IPS DF 19.7 (cell line): Measurements from ENCODE around the gene TCF4.

Experiments used
- DNase-seq: peaks from one replicate; pipeline ENCODE4 v3.0.0-alpha.2; 2013; ENCODE audit warnings: low read depth, low spot score

Gene TCF4

DNA sequence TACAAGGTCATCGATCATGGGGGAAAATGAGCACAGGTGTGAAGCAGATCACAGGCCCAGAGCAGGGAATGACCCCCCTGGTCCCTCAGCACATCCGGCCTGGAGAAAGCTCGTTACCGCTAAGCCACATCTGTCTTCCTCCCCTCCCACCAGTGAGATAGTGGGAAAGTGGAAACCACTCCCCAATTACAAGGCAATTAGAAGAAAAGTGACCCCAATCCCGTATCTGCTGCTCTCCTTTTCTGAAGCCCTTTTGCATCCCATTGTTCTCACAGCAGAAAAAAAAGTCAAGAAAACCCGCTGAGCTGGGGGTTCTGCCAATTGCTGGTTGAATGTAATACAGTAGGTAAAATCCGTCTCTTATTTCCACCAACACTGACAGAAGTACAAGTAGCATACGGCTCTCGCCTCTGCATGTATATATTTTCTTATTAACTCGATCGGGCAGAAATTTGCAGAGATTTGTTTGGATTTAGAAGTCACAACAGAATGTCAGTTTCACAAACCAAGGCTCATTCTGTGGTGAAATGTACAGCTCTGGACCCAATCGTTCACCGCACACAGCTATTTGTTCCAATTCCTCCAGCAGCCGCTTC is 287.0 kb downstream of the TCF4 start:
- DNase-seq = no peak

DNA sequence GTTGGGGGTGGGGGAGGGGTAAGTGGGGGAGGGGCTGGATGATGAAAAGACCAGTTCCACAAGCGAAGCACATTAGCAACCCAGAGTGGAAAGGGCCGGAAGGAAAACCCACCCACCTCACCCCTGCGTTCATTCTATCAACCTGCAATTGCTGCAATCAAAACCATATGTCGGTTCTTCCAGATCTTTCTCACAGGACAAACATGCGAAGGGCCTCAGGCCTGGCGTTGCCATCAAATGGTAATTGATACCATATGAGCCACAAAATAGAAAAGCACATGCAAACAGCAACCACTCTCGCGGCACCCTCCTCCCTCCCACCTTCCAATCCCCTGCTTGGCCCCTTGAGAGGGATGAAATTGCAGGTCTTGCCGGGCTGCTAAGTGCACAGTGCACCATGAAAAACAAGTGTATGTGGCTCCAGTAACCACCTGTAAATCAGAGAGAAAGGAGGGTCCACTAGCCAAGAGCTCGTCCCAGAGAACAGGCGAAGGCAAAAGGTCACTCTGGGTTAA is 287.5 kb downstream of the TCF4 start:
- no peak for DNase-seq

DNA sequence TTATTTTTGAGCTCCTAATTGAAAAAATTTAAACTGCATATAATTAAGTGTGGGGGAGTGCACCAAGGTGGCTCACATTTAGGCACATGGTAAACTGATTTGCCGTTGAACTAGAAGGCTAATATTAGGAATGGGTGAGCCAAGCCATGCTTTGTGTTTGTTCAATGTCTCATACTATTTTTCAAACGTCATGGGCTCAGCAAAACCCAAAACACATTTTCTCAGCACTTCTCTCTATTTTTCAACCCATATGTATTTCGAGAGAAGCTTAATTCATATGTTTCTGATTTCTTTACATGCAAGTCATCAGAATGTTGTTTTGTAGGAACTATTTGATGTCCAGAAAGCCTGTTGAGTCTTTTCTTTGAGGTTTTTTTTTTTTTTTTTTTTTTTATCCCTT is 291.2 kb downstream of the TCF4 start:
- no peak for DNase-seq

DNA sequence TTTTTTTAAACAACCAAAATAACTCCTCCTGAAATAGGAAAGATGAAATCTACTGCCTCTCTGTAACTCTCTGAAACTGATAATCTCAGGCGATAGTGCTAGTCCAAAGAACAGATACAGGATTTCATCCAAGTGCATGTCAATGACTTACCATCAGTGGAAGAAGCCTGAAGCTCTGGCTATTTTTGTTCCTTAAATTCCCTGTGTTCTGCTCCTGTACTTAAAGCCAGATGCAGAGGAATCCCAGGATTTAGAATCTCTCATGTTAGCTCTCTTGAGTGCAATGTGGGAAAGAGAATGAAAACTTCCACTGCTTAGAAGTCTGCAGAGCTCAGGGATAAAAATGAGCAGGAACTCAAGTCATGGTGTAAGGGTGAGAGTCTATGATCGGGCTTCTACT is 291.9 kb downstream of the TCF4 start:
- DNase-seq = no peak

DNA sequence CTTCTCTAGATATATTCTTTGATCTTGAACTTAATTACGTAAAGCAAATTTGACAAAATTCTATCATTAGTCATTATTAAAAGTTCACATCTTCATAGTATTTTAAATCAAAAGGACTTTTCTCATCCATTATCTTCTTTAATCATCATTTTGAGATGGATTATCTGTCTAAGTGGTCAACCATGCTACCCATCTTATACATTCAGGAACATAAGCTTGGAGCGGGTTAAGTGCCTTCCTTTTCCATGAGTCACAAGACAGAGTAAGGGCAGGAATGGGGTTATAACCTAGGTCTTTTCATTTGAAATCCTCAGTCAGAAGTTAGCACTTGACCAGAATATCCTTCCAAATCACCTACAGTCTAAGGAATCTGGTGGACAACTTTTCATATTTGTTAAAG is 297.1 kb downstream of the TCF4 start:
- no peak for DNase-seq

DNA sequence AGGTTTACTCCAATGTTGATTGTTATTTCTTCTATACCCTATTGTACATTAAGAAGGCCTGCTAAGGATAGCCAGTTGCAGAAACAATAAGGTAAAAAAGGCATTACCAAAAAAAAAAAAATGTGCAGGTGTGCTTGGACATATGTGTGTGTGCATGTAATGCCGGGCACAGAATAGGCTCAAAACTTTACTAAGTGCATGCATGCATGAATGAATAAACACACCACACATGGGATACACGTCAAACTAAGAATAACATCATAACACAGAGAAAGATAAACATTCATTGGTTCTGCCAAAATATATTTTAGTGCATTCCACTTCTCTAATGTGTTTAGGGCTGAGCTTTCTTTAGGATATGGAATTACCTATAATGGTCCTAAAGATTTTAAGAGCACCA is 298.2 kb downstream of the TCF4 start:
- no peak for DNase-seq

DNA sequence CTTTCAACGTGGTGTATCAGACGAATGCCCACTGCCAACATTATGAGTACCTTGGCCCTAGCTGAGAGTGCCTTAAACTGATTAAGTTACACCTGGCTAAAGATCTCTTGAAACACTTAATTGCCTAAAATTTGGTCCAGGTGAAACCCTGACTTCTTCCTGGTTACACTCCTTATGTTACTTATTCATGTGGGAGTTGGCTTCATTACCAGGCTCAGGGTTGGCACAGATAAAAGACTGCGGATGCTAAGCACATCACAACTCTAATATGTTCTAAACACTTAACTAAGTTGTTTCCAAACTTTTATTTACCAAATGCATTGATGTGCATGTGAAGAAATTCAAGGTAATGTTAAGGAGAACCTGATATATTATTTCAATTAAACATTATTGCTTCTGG is 298.9 kb downstream of the TCF4 start:
- no peak for DNase-seq

DNA sequence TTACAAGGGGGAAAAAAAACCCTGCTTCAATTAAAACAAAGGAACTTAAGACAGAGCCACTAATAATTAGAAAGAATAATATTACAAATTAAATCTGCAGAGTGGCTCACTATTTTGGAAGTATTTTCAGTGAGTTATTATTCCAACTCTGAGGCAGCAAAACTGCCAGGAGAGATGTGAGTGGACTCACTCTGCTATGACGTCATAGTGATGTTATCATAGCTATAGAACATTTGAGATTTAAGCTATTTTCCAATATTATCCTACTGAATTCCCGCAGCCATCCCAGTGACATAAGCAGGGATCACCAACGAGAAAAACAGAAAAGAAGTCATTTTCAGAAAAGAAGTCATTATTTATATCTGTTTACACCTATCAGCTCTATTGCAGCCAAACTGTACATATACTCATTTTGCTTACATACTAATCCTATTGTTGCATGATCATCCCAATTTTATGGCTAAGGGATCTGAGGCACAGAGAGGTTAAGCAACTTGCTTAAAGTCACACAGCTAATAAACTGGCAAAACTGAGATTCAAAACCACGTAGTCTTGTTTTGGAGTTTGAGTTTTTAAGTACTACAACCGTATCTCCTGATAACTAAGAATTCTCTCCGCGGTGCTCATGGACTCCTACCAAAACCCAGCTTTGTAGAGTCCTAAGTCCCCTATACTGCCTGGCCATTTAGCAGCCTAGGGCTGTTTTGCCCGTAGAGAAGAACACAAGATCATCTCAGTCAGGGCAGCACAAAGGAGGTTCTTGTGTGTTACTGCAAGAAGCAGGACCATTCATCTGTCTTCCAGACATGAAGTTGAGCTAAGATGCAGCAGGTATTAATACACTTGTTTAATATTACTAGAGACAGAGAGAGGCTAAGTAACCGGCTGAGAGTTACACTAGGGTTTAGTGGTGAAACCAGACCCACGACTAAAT is 299.8 kb downstream of the TCF4 start:
- DNase-seq = no peak

DNA sequence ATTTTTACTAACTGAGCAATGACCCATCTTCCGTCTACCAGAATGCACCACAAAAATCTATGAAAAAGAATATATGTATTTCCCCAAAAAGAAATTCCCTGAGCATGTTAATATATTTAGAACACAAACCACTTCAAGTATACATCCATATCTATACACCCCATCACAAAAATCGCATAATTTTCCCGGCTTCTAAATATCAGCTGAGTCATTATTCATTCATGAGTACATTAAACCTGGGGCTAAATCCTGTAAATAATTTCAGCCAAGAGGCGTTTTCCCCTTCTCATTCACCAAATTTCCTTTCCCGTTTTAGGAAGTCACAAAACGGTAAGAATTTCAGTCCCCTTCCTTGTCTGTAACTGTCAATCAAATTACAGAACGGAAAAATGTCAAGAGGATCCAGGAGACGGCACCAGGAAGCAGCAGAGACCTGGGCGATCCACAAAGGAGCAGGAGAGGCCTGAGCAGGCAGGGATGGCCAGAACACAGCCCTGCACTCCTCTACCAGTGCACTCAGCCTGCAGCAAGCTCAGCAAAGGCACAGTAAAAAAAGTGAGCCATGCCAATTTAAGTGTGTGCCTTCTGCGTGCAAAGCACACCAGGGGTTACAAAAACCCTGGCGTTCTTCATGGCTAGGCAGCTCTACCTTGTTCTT is 300.7 kb downstream of the TCF4 start:
- no peak for DNase-seq

DNA sequence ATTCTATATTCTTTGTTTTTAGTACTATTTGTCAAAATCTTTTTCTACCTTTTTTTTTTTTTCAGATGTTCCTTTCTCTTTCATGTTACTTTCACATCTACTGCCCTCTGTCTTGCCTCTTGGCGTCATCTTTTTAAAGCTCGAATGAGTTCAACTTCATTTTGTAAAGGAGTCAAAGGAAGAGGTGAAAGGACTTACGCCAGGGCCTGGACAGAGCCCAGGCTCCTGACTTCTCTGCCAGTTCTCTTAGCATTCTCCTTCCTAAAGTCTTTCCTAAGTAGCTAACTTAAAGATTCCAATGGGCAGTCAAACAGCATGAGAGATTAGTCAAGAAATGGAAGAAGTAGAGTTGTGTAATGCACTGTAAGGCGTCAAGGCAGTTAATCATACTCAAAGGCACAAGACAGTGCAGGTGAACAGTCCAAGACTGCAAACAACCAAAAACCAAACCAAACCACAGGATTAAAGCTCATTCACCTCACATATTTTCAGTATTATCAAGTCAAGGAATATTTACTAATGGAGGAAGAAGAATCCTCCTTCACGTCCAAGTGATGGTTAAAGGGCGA is 301.7 kb downstream of the TCF4 start:
- no peak for DNase-seq

DNA sequence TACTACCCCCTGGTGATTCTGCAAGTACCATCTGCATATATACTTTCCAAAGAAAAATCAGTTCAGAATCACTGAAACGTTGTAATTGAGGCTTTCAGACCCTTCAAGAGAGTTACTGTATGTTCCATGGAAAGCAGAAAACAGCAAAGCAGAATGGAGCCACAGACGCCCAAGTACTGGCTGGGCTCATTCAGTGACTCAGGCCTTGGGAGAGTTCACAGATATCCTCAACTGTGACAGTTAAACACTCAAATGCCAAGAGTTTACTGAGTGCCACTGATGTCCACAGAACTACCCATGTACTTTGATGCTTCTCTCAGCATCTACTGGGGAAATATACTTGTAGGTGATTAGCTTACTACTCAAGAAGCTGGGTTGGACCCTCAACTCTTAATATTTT is 303.4 kb downstream of the TCF4 start:
- no peak for DNase-seq

DNA sequence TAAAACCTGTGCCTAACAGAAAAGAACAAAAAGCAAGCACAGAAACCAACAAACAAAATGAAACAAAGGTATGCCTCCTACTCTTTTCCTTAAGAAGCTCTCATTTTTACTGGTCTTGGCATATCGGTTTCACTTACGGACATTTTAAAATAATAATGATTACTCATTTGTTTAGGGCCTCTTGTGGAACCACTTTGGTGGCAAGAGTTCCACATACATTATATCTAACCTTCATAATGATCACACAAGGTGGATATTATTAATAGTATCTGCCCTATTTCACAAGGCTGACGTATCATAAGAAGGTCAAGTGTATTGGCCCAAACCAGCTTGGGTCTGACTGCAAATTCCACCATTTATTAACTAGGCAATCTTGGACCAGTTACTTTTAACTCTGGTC is 304.7 kb downstream of the TCF4 start:
- DNase-seq = no peak

DNA sequence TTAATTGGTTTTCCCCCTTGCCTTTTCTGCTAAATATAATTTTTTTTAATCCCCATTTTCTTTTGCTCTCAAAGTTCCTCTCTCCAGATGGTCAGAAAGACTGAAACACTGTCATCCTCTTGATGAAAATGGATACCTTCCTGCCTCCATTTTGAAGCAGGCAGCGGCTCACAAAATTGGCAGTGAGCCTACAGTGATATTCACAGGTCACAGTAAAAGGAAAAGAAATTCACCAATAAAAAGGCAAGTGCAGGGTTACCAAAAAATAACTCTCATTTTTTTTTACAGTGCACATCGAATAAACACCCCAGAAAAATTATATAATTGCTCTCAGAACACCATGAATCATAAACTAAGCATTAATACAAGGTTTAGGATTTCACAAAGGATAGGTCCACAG is 307.5 kb downstream of the TCF4 start:
- no peak for DNase-seq

DNA sequence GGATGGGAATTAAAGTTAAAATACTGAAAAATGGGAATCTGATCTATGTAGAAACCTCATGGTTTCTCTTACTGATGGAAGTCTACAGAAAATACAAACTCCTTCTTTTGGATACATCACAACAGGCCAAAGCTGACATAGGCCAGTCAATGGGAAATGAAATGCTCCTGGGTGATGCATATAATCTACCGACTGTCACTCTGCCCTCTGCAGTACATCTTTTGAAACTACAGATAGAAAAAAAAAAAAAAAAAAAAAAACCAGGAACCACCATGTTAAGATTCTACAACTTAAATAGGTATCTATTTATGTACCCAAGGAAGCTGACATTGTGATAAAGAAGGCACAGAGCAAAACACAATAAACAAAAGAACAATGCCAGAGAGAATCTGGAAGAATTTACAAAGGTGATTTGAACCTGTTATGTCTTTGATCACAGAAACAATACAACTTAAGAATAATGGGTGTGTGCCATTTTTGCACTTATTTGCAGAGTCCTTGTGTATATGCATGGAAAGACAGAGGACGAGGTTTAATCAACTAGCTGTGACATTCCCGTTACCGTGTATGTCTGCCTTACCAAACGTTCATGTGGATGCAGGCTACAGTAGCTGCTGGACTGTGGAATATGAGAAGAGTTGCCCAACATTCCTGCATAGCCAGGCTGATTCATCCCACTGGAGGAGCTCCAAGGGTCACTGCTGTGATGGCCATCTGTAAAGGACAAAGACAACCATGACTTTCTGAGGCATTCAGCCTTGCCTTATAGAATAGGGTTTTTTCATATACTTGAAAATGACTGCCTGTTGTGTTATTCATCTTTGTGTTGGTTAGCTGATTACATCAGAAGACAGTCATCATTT is 312.7 kb downstream of the TCF4 start:
- DNase-seq = no peak

DNA sequence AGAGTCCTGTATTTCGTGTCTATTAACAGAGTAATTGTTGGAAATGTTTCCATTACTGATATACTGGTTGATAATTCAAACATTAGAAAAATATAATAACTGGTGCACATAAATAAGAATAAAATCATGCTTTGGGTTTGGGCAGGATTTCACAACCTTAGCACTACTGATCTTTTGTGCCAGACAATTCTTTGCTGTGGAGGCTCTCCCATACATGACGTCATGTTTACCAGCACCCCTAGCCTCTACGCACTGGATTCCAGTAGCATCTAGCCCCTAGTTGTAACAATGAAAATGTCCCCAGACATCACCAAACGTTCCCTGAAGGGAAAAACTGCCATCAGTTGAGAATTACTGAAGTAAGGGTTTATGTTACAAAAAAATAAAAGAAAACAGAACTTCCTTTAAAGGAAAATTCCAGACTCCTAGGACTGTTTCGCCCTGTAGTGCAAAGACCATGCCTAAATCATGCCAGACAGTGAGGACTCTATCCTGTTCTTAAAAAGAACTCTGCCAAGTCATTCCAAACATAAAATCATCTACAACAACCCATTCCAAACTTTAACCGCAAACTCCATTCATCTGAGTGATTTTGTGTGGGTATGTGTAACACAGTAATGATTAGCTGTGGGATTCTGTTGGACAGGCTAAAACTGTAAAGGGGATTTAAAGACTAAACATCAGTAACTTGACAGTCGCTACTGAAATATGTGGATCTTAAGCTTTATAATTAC is 315.3 kb downstream of the TCF4 start:
- DNase-seq = no peak

DNA sequence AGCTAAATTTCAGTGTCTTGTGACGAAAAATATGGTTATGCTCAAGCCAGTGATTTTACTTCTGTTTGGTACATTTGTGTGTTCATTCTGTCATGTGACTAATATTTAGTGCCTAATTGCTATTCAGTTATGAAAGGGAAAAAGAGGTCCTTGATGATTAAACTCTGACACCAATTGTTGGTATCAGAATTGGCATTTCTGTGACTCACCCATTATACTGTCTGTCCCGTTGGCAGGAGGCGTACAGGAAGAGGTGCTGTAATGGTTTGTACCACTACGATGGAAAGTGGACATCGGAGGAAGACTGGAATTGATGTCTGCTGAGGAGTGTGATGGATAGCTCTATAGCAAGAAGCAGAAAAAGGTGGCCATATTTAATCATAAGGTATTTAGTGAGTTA is 318.4 kb downstream of the TCF4 start:
- DNase-seq = no peak

DNA sequence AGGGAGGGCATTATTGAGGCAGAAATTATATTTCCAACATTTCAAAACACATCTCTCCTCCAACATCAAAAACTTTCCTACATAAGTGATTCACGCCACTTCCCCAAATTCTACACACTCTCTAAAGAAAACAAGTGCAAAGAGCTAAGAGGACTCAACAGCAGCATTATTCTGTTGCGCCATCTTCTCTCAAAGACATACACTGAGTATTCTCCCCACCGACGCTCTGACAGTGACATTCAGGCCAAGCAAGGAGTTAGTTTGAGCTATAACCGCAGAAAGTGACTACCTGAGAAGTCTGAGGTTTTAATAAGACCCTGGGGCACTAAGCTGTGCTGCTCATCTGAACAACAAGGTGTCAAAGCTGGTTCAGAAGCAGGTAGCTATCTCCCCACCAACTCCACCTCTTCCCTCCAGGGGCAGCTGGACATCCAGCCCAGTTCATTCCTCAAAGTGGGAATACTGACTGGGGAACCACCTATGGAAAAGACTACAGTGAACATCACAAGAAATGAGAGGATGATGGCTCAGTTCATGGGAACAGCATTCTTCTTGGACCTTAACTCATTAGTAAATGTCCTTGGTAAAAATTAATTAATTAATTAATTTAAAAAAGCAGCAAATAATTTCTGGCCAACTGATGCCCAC is 319.2 kb downstream of the TCF4 start:
- no peak for DNase-seq

DNA sequence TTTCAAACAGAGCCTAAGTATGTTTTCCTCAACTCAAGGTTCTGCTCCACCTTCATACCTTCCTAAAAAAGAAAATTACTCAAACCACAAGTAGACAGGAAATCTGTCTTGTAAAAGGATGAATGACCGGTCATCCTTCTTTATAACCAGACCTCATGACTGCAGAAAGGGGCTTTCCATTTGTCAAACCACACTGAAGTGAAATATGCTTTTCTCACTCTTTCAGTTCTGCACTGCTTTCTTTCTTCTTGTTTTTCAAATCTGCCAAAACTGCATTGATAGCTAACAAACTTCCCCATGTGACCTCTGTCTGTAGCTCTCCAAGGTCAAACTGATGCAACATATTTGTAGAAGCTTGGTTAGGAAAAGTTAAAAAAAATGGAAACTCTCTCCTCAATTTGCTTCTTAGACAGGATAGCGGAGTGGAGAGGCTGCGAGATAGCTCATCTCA is 319.8 kb downstream of the TCF4 start:
- DNase-seq = no peak

DNA sequence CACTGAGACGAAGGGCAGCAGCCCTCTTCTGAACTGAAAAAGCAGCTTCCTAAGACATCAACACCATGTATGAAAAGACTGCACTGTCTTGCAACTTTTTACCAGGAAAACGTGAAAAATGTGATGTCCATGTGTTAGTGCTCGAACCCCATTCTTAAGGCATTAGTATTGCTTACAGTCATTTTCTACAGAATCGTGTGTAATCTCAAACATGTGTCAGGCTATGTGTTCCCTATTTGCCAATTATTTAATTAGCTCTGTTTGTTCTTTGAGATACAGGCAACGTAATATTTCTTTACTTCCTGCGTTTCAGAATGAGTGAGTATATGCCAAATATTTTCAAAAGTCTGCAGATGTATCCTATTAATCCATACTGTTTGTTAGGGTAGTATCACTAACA is 321.0 kb downstream of the TCF4 start:
- DNase-seq = no peak

DNA sequence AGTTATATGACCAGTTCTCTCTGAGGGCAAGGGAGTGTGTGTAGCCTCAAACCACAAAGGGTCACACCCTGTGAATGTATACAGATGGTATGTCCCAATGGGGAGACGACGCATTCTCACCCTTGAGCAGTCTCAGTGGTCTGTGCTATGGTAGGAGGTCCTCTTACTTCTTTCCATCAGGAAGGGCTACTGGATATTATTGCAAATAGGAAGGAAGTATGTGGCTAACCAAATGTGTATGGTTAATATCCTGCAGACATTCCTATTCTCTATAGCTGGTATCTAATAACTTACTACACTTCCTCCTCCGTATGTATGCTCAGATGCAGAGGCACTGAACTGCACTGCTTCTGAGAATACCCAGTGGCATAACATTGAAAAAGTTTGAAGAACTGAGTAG is 322.0 kb downstream of the TCF4 start:
- no peak for DNase-seq
